Measurements from ENCODE around the gene NXPH2.

- TF ChIP-seq POLR2A (IDR thresholded peaks at IDR 0.05; ENCODE audit: low read depth, low read length) (no peak), POLR2AphosphoS5 (IDR thresholded peaks at IDR 0.05; ENCODE audit: low read depth, low read length) (no peak)
Observed at GRCh38 chr2:138771534-138771933, 8.7 kb downstream of the NXPH2 start.
